Pulmonary artery endothelial cell (primary cell): ENCODE measurements around the gene CENPX. TPM values are rescaled to one million over a fixed set of nuclear protein-coding genes. Genes with fewer than 3 reads are reported as not detected.

ENCODE experiments used
- DNase-seq: peaks from one replicate; pipeline ENCODE4 v3.0.0-alpha.2; 2011; ENCODE audit warnings: low read depth, low spot score
- total RNA-seq: library from RNA; depleted of rRNA; stranded (reverse); fragments of >200 nt; gene quantifications from 2 replicates; pipeline ENCODE4 v1.2.3, GENCODE V29; 2014

CENPX gene
- total RNA-seq, 1 donor from 2014 or later = 40.9 TPM

GRCh38 chr17:82055023-82055964 lies 32.6 kb upstream of the CENPX start:
- DNase-seq = no peak

GRCh38 chr17:82054351-82055022 lies 31.8 kb upstream of the CENPX start:
- DNase-seq = no peak

GRCh38 chr17:82053556-82054263 lies 31.0 kb upstream of the CENPX start:
- DNase-seq = no peak

GRCh38 chr17:82053130-82053529 lies 30.5 kb upstream of the CENPX start:
- DNase-seq = no peak

GRCh38 chr17:82052638-82053059 lies 30.0 kb upstream of the CENPX start:
- DNase-seq = no peak

GRCh38 chr17:82051776-82052637 lies 29.3 kb upstream of the CENPX start, which contains the start of the genes GPS1 and RFNG:
Gene GPS1 (plus strand): TSS chr17:82051898. CDS start chr17:82051932, 34 bp downstream.
Gene RFNG (minus strand): TSS chr17:82051811. CDS start chr17:82051766, 45 bp downstream.
- DNase-seq = no peak

- no peak for DNase-seq
Measured at GRCh38 chr17:82050761-82051641, 28.3 kb upstream of the CENPX start.

GRCh38 chr17:82050152-82050760 lies 27.6 kb upstream of the CENPX start:
- no peak for DNase-seq

GRCh38 chr17:82049521-82049971 lies 26.9 kb upstream of the CENPX start:
- DNase-seq = no peak

GRCh38 chr17:82049106-82049505 lies 26.4 kb upstream of the CENPX start:
- DNase-seq = no peak

- DNase-seq = no peak
Measured at GRCh38 chr17:82048571-82048971, 25.9 kb upstream of the CENPX start.

- DNase-seq = no peak
Measured at GRCh38 chr17:82047914-82048570, 25.4 kb upstream of the CENPX start.

- DNase-seq = no peak
Measured at GRCh38 chr17:82047379-82047778, 24.7 kb upstream of the CENPX start.

- DNase-seq = no peak
Measured at GRCh38 chr17:82046903-82047302, 24.2 kb upstream of the CENPX start.

- no peak for DNase-seq
Measured at GRCh38 chr17:82045936-82046484, 23.3 kb upstream of the CENPX start.

GRCh38 chr17:82043507-82043906 lies 20.8 kb upstream of the CENPX start:
- no peak for DNase-seq

GRCh38 chr17:82042649-82043048 lies 20.0 kb upstream of the CENPX start:
- DNase-seq = no peak

GRCh38 chr17:82041144-82041814 lies 18.6 kb upstream of the CENPX start:
- no peak for DNase-seq
